ENCODE results near the gene TBX5.

Gene TBX5

GRCh38 chr12:114442578-114442977 lies 36.6 kb upstream of the TBX5 start:
- DNase-seq = no peak
- TF ChIP-seq CTCF (IDR thresholded peaks at IDR 0.05; ENCODE audit: low read depth, low read length, missing control alignments) = no peak
- in situ Hi-C loops (cut with HindIII; ENCODE audit: low pct_ligation_motif_present, low sequenced_read_pairs) = no loop called here
- no peak overlapping the region for H3K27ac ChIP-seq
- peaks cover 70% of the 10 kb centered on the region for H3K27me3 ChIP-seq (replicated peaks)
- no peaks in the 10 kb centered on the region for H3K36me3 ChIP-seq (replicated peaks)
- H3K4me3 ChIP-seq (ENCODE audit: low read depth, low read length) = no peak overlapping the region

GRCh38 chr12:114441545-114441944 lies 35.6 kb upstream of the TBX5 start:
- in situ Hi-C loops (cut with HindIII; ENCODE audit: low pct_ligation_motif_present, low sequenced_read_pairs) = no loop called here
- no peak for DNase-seq
- H3K27ac ChIP-seq = no peak overlapping the region

GRCh38 chr12:114441039-114441383 lies 35.1 kb upstream of the TBX5 start:
- Histone ChIP-seq H3K27me3 (replicated peaks) (peaks cover 55% of the 10 kb centered on the region), H3K4me3 (ENCODE audit: low read depth, low read length) (no peak overlapping the region), H3K27ac (no peak overlapping the region), H3K36me3 (replicated peaks) (no peaks in the 10 kb centered on the region)
- no peak for DNase-seq
- TF ChIP-seq CTCF (IDR thresholded peaks at IDR 0.05; ENCODE audit: low read depth, low read length, missing control alignments) = no peak
- in situ Hi-C loops (cut with HindIII; ENCODE audit: low pct_ligation_motif_present, low sequenced_read_pairs) = no loop called here

More at GRCh38 chr12:114441545-114441944, 35.6 kb upstream of the TBX5 start:
- Histone ChIP-seq H3K36me3 (replicated peaks) (no peaks in the 10 kb centered on the region), H3K4me3 (ENCODE audit: low read depth, low read length) (no peak overlapping the region), H3K27me3 (replicated peaks) (peaks cover 61% of the 10 kb centered on the region)
- no peak for TF ChIP-seq CTCF (IDR thresholded peaks at IDR 0.05; ENCODE audit: low read depth, low read length, missing control alignments)

- Histone ChIP-seq H3K27ac (no peak overlapping the region), H3K36me3 (replicated peaks) (no peaks in the 10 kb centered on the region), H3K27me3 (replicated peaks) (peaks cover 52% of the 10 kb centered on the region), H3K4me3 (ENCODE audit: low read depth, low read length) (no peak overlapping the region)
- in situ Hi-C loops (cut with HindIII; ENCODE audit: low pct_ligation_motif_present, low sequenced_read_pairs) = no loop called here
- no peak for DNase-seq
- TF ChIP-seq CTCF (IDR thresholded peaks at IDR 0.05; ENCODE audit: low read depth, low read length, missing control alignments) = no peak
These were observed 34.5 kb upstream of the TBX5 start for GRCh38 chr12:114440270-114441038.

- in situ Hi-C loops (cut with HindIII; ENCODE audit: low pct_ligation_motif_present, low sequenced_read_pairs) = no loop called here
- no peak for TF ChIP-seq CTCF (IDR thresholded peaks at IDR 0.05; ENCODE audit: low read depth, low read length, missing control alignments)
- Histone ChIP-seq H3K36me3 (replicated peaks) (no peaks in the 10 kb centered on the region), H3K27me3 (replicated peaks) (peaks cover 50% of the 10 kb centered on the region), H3K27ac (no peak overlapping the region), H3K4me3 (ENCODE audit: low read depth, low read length) (no peak overlapping the region)
- no peak for DNase-seq
These were observed 33.9 kb upstream of the TBX5 start for GRCh38 chr12:114439817-114440216.

- no peak overlapping the region for H3K4me3 ChIP-seq (ENCODE audit: low read depth, low read length)
- peaks cover 45% of the 10 kb centered on the region for H3K27me3 ChIP-seq (replicated peaks)
These were observed 33.3 kb upstream of the TBX5 start for GRCh38 chr12:114439261-114439683.

More at GRCh38 chr12:114439261-114439683, 33.3 kb upstream of the TBX5 start:
- DNase-seq = no peak
- in situ Hi-C loops (cut with HindIII; ENCODE audit: low pct_ligation_motif_present, low sequenced_read_pairs) = no loop called here
- H3K27ac ChIP-seq = no peak overlapping the region
- no peak for TF ChIP-seq CTCF (IDR thresholded peaks at IDR 0.05; ENCODE audit: low read depth, low read length, missing control alignments)
- H3K36me3 ChIP-seq (replicated peaks) = no peaks in the 10 kb centered on the region

All from brain microvascular endothelial cell (primary cell).